GM20000 (cell line): ENCODE measurements around the gene SLC9A5.

Experiments
- DNase-seq: peaks from one replicate; pipeline ENCODE4 v3.0.0; 2012; ENCODE audit warnings: low spot score
- TF ChIP-seq, protein P1 (sequence below): IDR thresholded peaks from 2 replicates; pipeline ENCODE4 v1.5.1; 2012; ENCODE audit warnings: mild to moderate bottlenecking, control low read depth; ENCODE audit errors: extremely low read depth, missing control alignments

SLC9A5 gene

DNA sequence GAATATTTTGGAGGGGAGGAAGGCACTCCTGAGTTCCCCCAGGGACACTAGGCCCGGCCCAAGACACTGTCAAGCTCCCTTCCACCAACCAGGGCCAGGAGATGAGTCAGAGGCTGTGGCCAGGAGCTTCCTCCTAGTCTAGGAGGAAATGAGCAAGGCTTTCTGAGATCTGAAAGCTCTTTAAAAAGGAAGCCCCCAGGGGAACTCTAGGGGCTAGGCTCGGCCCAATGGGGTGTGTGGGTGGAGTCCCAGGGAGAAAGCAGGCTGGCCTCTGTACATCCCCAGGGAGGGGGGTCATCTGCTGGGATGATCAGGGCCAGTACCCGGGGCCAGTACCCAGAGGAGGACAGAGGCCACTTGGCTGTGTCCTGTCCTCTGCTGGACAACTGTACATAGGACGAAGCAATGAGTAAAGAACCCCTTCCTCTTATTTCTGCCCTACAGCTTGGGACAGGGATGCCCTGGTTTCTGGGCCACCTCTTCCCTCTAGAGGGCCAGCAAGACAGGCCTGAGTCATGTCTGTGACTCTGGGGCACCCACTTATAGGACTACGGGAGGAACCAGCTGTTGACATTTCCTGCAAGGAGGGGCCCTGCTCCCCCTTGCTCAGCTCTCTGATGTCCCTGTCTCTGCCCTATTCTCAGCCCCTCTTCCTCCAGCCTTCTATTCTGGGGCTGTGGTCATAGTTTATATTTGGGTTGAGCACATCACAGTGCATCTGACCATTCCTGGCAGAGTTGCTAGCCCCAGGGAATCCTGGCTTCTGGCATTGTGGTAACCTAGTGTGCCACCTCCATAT, 4.2 kb upstream of the SLC9A5 start:
- DNase-seq: peak; percentile 90
- TF ChIP-seq, protein P1, sequence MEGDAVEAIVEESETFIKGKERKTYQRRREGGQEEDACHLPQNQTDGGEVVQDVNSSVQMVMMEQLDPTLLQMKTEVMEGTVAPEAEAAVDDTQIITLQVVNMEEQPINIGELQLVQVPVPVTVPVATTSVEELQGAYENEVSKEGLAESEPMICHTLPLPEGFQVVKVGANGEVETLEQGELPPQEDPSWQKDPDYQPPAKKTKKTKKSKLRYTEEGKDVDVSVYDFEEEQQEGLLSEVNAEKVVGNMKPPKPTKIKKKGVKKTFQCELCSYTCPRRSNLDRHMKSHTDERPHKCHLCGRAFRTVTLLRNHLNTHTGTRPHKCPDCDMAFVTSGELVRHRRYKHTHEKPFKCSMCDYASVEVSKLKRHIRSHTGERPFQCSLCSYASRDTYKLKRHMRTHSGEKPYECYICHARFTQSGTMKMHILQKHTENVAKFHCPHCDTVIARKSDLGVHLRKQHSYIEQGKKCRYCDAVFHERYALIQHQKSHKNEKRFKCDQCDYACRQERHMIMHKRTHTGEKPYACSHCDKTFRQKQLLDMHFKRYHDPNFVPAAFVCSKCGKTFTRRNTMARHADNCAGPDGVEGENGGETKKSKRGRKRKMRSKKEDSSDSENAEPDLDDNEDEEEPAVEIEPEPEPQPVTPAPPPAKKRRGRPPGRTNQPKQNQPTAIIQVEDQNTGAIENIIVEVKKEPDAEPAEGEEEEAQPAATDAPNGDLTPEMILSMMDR: no peak

DNA sequence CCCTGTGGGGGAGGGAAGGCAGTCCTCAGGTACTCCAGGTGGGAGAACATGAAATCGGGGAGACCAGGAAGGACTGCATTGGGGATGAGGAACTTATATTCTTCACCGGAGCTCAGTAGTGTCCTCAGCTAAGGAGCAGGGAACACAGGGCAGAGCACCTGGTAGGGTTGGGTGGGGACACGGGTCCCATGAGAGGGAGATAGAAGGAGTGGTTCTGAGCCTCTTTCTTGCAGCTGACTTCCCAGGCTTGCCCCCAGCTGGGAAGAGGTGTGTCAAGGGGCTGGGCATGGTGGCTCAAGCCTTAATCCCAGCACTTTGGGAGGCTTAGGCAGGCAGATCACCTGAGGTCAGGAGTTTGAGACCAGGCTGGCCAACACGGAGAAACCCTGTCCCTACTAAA, 3.6 kb upstream of the SLC9A5 start:
- TF ChIP-seq, protein P1: no peak

DNA sequence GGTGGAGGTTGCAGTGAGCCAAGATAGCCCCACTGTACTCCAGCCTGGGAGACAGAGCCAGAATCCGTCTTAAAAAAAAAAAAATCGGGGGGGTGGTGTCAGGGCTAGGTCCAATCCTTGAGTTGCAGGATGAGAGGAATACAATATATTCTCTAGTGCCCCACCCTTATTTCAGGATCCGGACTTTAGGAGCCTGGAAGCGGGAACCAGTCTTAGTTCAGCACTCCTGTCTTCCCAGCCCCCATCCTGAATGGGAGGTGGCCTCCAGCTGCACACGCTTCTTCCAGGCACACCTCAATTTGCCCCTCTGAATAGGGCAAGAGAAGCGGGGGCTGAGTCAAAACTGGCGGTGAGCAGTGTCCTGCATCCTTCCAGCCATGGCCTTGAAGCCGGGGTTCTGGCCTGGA, 3.1 kb upstream of the SLC9A5 start:
- TF ChIP-seq, protein P1: no peak
- no peak for DNase-seq

More for the DNA sequence above, 3.6 kb upstream of the SLC9A5 start:
- DNase-seq: no peak

DNA sequence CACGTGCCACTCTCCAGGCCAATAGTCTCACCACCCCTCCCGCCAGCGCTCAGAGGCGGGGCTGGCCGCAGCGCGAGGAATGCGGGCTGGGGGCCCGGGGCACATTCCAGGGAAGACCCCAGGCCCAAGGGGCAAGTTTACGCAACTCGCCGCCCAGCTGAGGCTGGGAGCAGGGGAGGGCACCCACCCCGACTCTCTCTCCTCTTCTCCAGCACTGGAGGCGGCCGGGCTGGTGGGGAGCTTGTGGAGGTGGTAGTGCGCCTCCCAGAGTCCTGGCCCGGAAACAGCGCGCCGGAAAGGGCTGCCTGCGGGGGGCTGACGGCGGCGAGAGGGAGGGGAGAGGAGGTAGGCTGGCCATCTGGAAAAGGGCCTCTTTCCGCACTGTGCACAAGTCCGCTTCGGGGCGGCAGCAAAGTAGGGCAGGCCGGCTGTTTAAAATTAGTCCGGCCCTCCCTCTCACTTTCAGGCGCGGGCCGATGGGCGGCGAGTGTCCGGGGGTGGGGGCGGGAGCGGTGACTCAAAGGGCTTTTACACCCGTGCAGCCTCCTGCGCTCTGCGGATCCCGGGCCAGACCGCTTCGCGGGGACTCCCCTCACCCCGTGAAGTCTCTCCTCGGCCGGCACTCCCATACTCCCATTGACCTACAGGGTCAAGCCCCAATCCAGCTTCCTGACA, 2.6 kb upstream of the SLC9A5 start:
- peak; percentile 79 for DNase-seq
- TF ChIP-seq, protein P1: peak; percentile 37

DNA sequence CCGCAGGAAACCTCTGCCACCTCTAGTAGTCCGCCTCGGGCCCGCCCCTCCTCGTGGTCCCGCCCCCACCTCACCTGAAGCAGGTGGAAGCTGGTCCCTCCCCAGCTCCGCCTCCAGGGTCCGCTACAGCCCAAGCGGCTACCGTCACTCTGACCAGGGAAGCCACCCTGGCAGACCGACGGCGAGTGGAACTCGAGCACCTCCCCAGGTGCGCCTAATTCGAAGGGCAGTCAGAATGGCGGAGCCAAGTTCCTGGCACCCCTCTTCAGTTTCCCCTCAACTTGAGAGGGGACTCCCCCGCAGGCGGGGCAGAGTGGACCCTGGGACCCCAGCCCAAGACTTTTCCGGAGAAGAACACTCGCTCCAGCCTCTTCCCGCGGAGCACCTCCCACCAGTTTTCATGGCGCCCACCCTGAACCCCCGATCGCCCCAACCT, 2.0 kb upstream of the SLC9A5 start:
- peak; percentile 60 for DNase-seq

DNA sequence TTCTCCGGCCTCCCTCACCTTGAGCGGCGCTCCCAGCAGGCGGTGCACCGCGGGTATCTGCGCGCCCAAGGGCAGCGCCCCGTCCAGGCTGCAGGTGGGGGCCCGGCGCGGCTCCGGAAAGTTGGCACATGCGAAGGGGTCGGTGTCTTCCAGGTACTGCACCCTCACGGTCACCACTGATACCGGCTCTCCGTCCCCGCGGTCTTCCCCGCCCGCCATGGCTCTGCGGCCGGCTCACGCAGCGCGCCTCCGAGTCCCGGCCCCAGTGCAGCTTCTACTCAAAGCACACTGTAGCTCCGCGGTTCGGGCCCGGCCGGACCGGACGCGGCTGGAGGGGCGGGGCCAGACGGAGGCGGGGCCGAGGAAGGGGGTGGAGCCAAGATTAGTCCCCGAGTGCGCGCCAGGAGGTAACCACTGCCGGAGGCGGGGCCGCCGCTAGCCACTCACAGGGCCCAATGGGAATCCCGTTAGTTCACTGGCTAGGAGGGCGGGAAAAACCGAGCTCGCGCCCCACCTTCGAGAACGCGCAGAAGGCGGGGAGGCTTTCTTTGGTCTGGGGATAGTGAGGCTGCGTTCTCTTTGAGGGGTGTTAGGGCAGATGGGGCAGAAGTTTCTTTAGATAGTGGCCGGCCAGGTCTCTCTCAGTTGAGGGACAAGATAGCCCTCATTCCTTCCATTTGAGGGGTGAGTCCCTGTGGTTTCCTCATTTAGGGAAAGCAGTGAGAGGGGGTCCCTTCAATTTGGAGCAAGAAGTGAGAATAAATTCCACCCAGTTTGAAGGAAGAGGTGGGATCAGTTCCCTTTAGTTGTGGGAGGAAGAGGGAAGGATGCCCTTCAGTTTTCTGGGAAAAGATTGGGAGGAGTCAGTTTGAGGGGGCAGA, 1.3 kb upstream of the SLC9A5 start, which contains the start of gene FHOD1:
FHOD1 (minus strand) TSS at position 290 of the 881 bp plus-strand sequence; CDS start at position 219, 71 bp downstream.
- TF ChIP-seq, protein P1: no peak
- DNase-seq: peak; percentile 98

More for the DNA sequence above, 2.0 kb upstream of the SLC9A5 start:
- TF ChIP-seq, protein P1: no peak
